ENCODE measurements around the gene C7.

Gene C7

GRCh38 chr5:40986666-40987065, 77.4 kb downstream of the C7 start:
- Histone ChIP-seq H3K9me3 (ENCODE audit: severe bottlenecking) (no peaks in the 10 kb centered on the region), H3K36me3 (ENCODE audit: low read depth) (no peaks in the 10 kb centered on the region), H3K27me3 (ENCODE audit: insufficient read depth, poor library complexity, severe bottlenecking) (no peaks in the 10 kb centered on the region), H3K4me1 (ENCODE audit: insufficient read depth, poor library complexity, severe bottlenecking) (peaks cover 23% of the 10 kb centered on the region), H3K27ac (ENCODE audit: poor library complexity, severe bottlenecking) (no peak overlapping the region), H3K4me3 (ENCODE audit: severe bottlenecking) (no peak overlapping the region)
- ATAC-seq (ENCODE audit: low read depth) (no peak), DNase-seq (ENCODE audit: low spot score) (no peak)
- TF ChIP-seq CTCF (IDR thresholded peaks at IDR 0.05; ENCODE audit: poor library complexity, severe bottlenecking) = no peak

DNA sequence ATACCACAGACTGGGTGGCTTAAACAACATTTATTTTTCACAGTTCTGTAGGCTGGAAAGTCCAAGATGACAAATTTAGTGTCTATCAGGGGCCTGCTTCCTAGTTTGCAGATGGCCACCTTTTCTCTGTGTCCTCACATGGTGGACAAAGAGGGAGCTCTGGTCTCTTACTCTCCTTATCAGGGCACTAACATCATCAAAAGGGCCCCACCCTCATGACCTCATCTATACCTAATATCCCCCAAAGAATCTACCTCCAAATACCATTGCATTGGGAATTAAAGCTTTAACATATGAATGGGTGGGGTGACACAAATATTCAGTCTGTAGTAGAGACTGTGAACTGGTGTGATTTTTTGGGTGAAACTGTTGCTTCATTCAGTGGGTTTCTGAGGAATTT, 78.1 kb downstream of the C7 start:
- Histone ChIP-seq H3K9me3 (ENCODE audit: severe bottlenecking) (no peaks in the 10 kb centered on the region), H3K27me3 (ENCODE audit: insufficient read depth, poor library complexity, severe bottlenecking) (no peaks in the 10 kb centered on the region), H3K36me3 (ENCODE audit: low read depth) (no peaks in the 10 kb centered on the region), H3K4me1 (ENCODE audit: insufficient read depth, poor library complexity, severe bottlenecking) (peaks cover 23% of the 10 kb centered on the region), H3K4me3 (ENCODE audit: severe bottlenecking) (no peak overlapping the region), H3K27ac (ENCODE audit: poor library complexity, severe bottlenecking) (no peak overlapping the region)
- TF ChIP-seq CTCF (IDR thresholded peaks at IDR 0.05; ENCODE audit: poor library complexity, severe bottlenecking) = no peak
- DNase-seq (ENCODE audit: low spot score) (no peak), ATAC-seq (ENCODE audit: low read depth) (no peak)

DNA sequence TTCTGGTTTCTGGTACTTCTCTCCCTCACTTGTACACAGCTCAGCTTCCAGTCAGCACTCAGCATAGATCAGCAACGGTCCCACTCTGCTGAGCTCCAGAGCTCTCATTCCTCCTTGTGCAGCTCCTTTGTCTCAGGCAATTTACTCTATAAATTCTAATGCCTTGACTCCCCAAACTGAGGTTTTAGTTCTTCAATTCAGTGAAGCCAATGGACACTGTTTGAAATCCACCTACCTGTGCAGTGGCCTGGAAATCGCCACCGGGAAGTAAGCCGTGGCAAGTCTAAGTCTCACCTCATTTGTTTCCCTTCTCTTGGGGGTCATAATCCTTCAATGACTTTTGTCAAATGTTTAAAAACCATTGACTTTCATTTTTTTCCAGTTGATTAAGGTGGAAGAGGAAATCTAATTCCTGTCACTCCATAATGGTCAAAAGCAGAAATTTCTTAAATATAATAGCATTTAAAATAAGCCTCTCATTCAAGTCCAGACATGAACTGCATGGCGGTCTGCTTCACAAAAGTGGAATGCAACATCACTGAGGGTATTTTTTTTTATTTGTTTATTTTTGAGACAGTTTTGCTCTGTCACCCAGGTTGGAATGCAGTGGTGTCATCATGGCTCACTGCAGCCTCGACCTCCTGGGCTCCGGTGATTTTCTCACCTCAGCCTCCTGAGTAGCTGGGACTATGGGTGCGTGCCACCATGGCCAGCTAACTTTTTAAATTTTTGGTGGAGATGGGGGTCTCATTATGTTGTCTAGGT, 79.6 kb downstream of the C7 start:
- Histone ChIP-seq H3K27ac (ENCODE audit: poor library complexity, severe bottlenecking) (peak overlapping the region; percentile 33), H3K4me1 (ENCODE audit: insufficient read depth, poor library complexity, severe bottlenecking) (peaks cover 18% of the 10 kb centered on the region), H3K9me3 (ENCODE audit: severe bottlenecking) (no peaks in the 10 kb centered on the region), H3K4me3 (ENCODE audit: severe bottlenecking) (no peak overlapping the region), H3K27me3 (ENCODE audit: insufficient read depth, poor library complexity, severe bottlenecking) (no peaks in the 10 kb centered on the region), H3K36me3 (ENCODE audit: low read depth) (no peaks in the 10 kb centered on the region)
- ATAC-seq (ENCODE audit: low read depth) (peak; percentile 63), DNase-seq (ENCODE audit: low spot score) (no peak)
- TF ChIP-seq CTCF (IDR thresholded peaks at IDR 0.05; ENCODE audit: poor library complexity, severe bottlenecking) = no peak

DNA sequence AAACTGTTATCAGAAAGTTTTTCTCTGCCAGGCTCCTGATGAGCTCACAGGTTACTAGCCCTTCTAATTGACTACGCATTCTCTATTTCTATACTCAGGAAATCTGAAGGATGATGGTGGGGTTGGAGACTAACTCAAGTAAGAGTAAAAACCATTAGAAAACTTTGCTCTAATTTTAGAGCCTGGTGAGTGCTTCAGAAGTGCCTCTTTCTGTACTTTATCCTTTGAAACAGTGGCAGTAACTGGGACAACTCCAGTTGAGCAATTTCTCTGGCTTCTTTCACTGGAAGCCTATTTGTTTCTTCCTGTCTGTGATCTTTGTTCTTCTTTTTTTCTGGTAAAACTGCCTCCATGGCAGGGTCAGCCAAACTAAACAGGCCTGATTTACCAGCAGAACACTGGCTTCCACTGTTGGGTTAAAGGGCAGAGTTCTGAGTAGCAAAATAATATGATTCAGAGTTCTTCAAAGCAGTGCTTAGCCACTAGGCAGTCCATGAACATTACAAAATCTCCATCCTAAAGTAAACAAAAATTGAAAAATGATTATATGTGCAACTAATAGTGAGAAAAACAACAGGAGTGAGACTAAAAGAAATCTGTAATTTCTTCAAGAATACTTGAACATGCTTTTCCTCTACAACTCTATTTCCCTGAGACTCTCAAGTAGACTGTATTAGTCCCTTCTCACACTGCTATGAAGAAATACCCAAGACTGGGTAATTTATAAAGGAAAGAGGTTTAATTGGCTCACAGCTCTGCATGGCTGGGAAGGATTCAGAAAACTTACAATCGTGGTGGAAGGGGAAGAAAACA, 82.1 kb downstream of the C7 start:
- H3K9me3 ChIP-seq (ENCODE audit: severe bottlenecking) = no peaks in the 10 kb centered on the region
- ATAC-seq (ENCODE audit: low read depth) (peak; percentile 78), DNase-seq (ENCODE audit: low spot score) (no peak)
- TF ChIP-seq CTCF (IDR thresholded peaks at IDR 0.05; ENCODE audit: poor library complexity, severe bottlenecking) = no peak
- H3K27me3 ChIP-seq (ENCODE audit: insufficient read depth, poor library complexity, severe bottlenecking) = no peaks in the 10 kb centered on the region
- no peaks in the 10 kb centered on the region for H3K36me3 ChIP-seq (ENCODE audit: low read depth)
- H3K27ac ChIP-seq (ENCODE audit: poor library complexity, severe bottlenecking) = peak overlapping the region; percentile 12
- H3K4me3 ChIP-seq (ENCODE audit: severe bottlenecking) = no peak overlapping the region
- H3K4me1 ChIP-seq (ENCODE audit: insufficient read depth, poor library complexity, severe bottlenecking) = peaks cover 16% of the 10 kb centered on the region

All from RWPE2 (cell line).